ENCODE data around the gene C20orf204. TPM values are rescaled to one million over a fixed set of nuclear protein-coding genes. Genes with fewer than 3 reads are reported as not detected.

Gene C20orf204
- polyA plus RNA-seq, 1 donor from 2014 or later: 6.0 TPM

DNA sequence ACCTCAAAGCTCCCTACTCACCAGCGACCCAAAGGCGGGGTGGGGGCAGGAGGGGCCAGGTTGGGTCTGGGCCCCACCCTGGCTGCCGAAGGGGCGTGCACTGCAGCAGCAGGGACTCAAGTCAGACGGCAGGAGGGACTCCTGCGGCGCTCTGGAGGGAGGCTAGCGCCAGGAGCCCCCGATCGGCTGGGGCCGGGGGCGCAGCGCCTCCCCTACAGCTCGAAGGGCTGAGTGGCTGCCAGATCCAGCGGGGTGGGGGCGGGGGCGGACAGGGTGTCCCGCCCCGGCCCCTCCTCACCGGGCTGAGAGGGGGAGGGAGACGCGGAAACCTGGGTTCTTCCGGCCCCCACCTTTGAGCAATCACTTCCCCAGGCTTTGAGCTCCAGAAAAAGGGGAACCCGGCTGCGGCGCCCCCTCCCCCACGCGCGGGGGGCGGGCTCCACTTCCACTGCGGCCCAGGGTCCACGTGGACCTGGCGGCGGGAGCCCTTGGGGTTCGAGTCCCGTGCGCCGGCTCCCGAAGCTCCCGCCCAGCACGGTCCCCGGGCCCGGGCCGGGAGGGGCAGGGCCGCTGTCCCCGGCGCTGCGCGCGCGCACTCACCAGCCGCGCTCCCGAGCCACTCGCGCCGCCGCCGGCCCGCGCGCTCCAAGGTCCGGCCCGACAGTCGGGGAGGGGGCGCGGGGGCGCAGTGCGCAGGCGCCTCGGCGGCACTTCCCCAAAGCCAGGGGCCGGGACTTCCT is 43.5 kb downstream of the C20orf204 start, which contains the start of gene RGS19:
Gene RGS19, minus strand, starts transcription at position 246 of the 740 bp plus-strand sequence. CDS start 2,632 bp downstream, outside the sequence.
- H3K36me3 ChIP-seq (ENCODE audit: insufficient read depth, low read length): no peaks in the 10 kb centered on the region
- TF ChIP-seq MXI1 (conservative IDR thresholded peaks at IDR 0.05; ENCODE audit: poor library complexity, severe bottlenecking) (peak; percentile 50), TAF1 (IDR thresholded peaks at IDR 0.05; ENCODE audit: low read depth) (no peak)
- no peaks in the 10 kb centered on the region for H3K9me2 ChIP-seq (ENCODE audit: insufficient read depth, low read length)
- no peaks in the 10 kb centered on the region for H3K79me2 ChIP-seq (replicated peaks; ENCODE audit: insufficient read depth, low read length)
- peak within 1 kb of the TSS; percentile 35 for H3K4me2 ChIP-seq (ENCODE audit: low read length)
- H3K9ac ChIP-seq (ENCODE audit: low read length): peak within 1 kb of the TSS; percentile 60
- peaks cover 13% of the 10 kb centered on the region for H3K27me3 ChIP-seq (ENCODE audit: insufficient read depth, low read depth, low read length)
- no peaks in the 10 kb centered on the region for H3F3A ChIP-seq (ENCODE audit: insufficient read depth, low read length, poor library complexity, severe bottlenecking)
- no peaks in the 10 kb centered on the region for H3K9me3 ChIP-seq (ENCODE audit: low read length)
- H3K4me3 ChIP-seq (ENCODE audit: low read length): peak within 1 kb of the TSS; percentile 70
- no peaks in the 10 kb centered on the region for H4K20me1 ChIP-seq (ENCODE audit: insufficient read depth)
- H3K27ac ChIP-seq (ENCODE audit: low read length): no peak within 1 kb of the TSS
- H2AFZ ChIP-seq (ENCODE audit: low read depth, low read length): no peak within 1 kb of the TSS

DNA sequence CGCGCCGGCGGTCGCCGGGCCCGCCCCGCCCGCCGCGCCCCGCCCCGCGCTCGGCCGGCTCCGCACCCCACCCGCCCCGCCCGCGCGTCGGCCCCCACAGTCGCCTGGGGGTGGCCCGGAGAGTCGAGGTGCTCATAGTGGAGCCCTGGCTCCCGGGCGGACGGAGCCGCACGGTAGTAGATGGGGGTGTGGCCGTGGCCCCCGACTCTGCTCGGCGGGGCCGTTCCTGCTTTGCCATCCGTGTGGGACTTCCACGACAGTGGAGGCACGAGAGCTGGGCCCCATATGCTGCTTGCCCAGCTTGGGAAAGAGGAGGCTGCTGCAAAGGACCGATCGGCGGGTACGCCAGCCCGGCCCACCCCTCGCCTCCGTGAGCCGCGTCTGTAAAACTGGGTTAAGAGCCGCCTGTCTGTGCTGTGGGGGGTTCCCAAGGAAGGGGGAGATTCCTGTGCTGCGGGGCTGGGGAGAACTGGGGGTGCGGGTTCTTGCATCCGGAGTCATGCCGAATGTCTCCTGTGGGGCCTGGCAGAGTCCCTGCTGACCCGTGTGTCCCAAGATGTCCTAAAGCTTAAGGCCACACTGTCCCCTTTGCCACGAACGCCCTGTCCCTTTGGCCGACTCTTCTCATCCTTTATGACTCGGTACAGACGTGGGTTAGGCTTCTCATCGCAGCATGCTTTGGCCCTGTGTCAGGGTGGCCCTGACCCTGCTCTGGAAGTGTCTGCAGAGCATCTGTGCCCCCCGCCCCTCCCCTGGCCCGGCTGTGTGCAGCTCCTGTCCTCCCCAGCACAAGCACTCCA is 44.2 kb downstream of the C20orf204 start, which contains the start of gene OPRL1:
Gene OPRL1, plus strand, starts transcription at position 70 of the 800 bp plus-strand sequence. CDS start 12,639 bp downstream, outside the sequence.
- H4K20me1 ChIP-seq (ENCODE audit: insufficient read depth): no peaks in the 10 kb centered on the region
- H3K27me3 ChIP-seq (ENCODE audit: insufficient read depth, low read depth, low read length): peaks cover 21% of the 10 kb centered on the region
- no peaks in the 10 kb centered on the region for H3K9me3 ChIP-seq (ENCODE audit: low read length)
- H3K79me2 ChIP-seq (replicated peaks; ENCODE audit: insufficient read depth, low read length): no peaks in the 10 kb centered on the region
- H2AFZ ChIP-seq (ENCODE audit: low read depth, low read length): no peak within 1 kb of the TSS
- peak within 1 kb of the TSS; percentile 60 for H3K9ac ChIP-seq (ENCODE audit: low read length)
- no peaks in the 10 kb centered on the region for H3K36me3 ChIP-seq (ENCODE audit: insufficient read depth, low read length)
- H3K4me3 ChIP-seq (ENCODE audit: low read length): peak within 1 kb of the TSS; percentile 70
- H3F3A ChIP-seq (ENCODE audit: insufficient read depth, low read length, poor library complexity, severe bottlenecking): no peaks in the 10 kb centered on the region
- H3K27ac ChIP-seq (ENCODE audit: low read length): no peak within 1 kb of the TSS
- no peak for TF ChIP-seq TAF1 (IDR thresholded peaks at IDR 0.05; ENCODE audit: low read depth)
- no peak for TF ChIP-seq CTCF (IDR thresholded peaks at IDR 0.05; ENCODE audit: poor library complexity, severe bottlenecking)
- no peak for TF ChIP-seq RAD21 (conservative IDR thresholded peaks at IDR 0.05)
- TF ChIP-seq MXI1 (conservative IDR thresholded peaks at IDR 0.05; ENCODE audit: poor library complexity, severe bottlenecking): no peak
- no peak for TF ChIP-seq REST (IDR thresholded peaks at IDR 0.05; ENCODE audit: borderline replicate concordance)
- no peak for TF ChIP-seq SMC3 (conservative IDR thresholded peaks at IDR 0.05; ENCODE audit: poor library complexity)
- TF ChIP-seq POLR2AphosphoS5 (IDR thresholded peaks at IDR 0.05): no peak
- TF ChIP-seq EZH2 (IDR thresholded peaks at IDR 0.05; ENCODE audit: borderline replicate concordance, insufficient read depth, low read length, poor library complexity, severe bottlenecking): no peak
- no peaks in the 10 kb centered on the region for H3K9me2 ChIP-seq (ENCODE audit: insufficient read depth, low read length)
- H3K4me2 ChIP-seq (ENCODE audit: low read length): peak within 1 kb of the TSS; percentile 35

All from neural cell (in vitro differentiated cells).